ENCODE results near the gene ERC2.

Gene ERC2

DNA sequence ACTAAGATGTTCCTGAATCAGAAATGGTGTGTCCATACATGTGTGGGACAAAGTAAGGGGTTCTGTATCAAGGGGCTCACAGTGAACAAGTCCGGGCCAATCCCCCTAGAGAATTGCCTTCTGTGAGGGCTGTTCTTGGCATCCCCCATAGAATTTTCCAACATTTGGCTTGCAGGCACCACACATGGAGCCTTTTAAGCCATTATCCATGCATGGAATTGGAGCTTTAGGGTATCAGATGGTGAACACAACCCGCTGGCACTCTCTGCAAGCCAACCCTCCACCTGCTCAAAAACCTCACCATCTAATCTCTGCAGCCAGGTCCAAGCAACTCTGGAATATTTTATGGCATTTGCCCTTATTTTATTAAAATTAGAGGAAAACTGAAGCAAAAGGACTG lies 278.7 kb downstream of the ERC2 start:
- no peak for DNase-seq (ENCODE audit: low read depth, low spot score)

DNA sequence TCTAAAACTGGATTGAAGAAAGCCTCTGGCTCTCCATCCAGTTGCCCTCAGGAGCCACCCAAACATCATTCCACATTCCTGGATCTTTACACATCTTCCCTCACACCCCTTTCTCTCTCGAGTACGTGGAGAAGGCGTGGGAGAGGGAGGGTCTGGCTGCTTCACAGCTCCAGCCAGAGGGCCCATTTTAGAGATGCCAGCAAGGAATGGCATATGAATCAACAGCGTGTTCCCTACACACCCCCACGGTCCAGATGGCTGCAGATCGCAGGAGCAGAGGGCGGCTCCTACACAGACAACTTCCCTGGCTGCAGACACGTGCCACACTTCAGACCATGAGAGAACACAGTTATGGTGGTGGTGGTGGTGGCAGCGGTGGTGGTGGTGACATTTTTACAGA lies 280.1 kb downstream of the ERC2 start:
- no peak for DNase-seq (ENCODE audit: low read depth, low spot score)

GRCh38 chr3:56187051-56187450 lies 281.2 kb downstream of the ERC2 start:
- no peak for DNase-seq (ENCODE audit: low read depth, low spot score)

- DNase-seq (ENCODE audit: low read depth, low spot score), result no peak
Observed at GRCh38 chr3:56185827-56186226, 282.4 kb downstream of the ERC2 start.

- DNase-seq (ENCODE audit: low read depth, low spot score), result no peak
Observed at GRCh38 chr3:56183529-56183928, 284.7 kb downstream of the ERC2 start.

- DNase-seq (ENCODE audit: low read depth, low spot score), result no peak
Observed at GRCh38 chr3:56180433-56180832, 287.8 kb downstream of the ERC2 start.

- DNase-seq (ENCODE audit: low read depth, low spot score), result no peak
Observed at GRCh38 chr3:56173601-56174000, 294.7 kb downstream of the ERC2 start.

GRCh38 chr3:56164436-56164835 lies 303.8 kb downstream of the ERC2 start:
- DNase-seq (ENCODE audit: low read depth, low spot score), result no peak

GRCh38 chr3:56157693-56158362 lies 310.4 kb downstream of the ERC2 start:
- DNase-seq (ENCODE audit: low read depth, low spot score), result no peak

- DNase-seq (ENCODE audit: low read depth, low spot score), result no peak
Observed at GRCh38 chr3:56154297-56154696, 314.0 kb downstream of the ERC2 start.

DNA sequence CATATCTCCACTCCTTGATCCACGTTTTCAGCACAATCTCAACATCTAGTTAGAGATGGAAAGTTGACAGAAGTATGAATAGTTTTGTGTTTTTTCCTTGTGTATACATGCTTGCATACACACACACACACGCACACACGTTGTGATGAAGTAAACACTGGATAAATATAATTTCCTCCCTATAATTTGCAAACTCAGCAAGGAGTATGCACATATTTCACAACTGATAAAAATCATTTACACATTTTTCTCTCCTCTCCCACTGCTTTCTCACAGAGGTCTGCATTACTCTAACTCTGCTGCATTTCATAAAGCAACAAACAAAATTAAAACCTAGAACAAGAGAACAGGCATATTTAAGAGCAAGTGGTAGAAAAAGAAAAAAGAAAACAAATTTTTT lies 320.9 kb downstream of the ERC2 start:
- no peak for DNase-seq (ENCODE audit: low read depth, low spot score)

GRCh38 chr3:56145410-56145809 lies 322.9 kb downstream of the ERC2 start:
- DNase-seq (ENCODE audit: low read depth, low spot score), result no peak

DNA sequence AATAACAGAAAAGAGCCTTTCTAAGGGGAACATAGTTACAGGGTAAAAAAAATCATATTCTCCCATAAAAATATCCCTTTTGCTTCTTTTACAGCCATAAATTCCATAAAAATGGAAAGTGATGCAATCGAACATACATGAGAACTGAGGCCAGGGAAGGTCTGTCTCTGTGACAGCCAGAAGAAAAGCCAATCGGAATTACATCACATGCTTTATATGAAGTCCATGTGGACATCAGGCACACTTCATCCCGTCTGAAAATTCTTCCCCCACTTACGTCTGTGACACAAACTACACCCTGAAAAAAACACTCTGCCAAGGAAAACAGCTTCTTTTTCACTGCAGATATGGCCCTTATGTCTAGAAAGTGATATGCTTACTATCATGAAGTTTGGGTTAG lies 323.5 kb downstream of the ERC2 start:
- no peak for DNase-seq (ENCODE audit: low read depth, low spot score)

DNA sequence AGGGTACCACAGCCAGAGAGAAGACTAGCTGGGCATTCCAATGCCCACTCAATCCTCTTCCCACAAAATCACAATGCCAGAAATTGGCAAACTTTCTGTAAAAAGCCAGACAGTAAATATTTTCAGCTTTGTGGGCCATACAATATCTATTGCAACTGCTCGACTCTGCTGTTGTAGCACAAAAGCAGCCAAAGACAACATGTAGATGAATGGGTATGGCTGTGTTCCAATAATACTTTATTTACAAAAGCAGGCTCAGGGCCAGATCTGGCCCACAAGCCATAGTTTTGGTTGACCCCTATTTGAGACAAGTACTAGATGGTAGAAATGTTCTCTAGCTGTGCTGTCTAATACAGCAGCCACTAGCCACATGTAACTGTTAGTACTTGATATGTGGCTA lies 330.9 kb downstream of the ERC2 start:
- DNase-seq (ENCODE audit: low read depth, low spot score), result no peak

GRCh38 chr3:56136514-56136913 lies 331.8 kb downstream of the ERC2 start:
- DNase-seq (ENCODE audit: low read depth, low spot score), result no peak

- no peak for DNase-seq (ENCODE audit: low read depth, low spot score)
Observed at GRCh38 chr3:56135941-56136340, 332.3 kb downstream of the ERC2 start.

DNA sequence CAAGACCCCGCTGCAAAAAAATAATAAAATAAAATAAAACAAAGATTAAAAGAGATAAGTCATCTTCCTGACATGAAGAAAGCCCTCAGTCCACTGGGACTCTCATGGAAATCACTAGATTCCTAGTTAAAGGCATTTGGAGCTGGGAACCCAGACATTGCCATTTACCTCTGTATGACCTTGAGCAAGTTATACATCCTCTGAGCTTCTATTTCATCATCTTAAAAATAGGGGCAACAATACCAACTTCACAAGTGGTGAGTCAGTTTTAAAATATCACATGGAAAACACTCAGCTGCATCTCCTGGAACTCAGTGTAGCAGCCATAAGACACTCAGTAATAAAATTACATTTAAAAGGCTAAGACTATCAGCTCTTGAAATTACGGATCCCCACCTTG lies 334.8 kb downstream of the ERC2 start:
- DNase-seq (ENCODE audit: low read depth, low spot score), result no peak

DNA sequence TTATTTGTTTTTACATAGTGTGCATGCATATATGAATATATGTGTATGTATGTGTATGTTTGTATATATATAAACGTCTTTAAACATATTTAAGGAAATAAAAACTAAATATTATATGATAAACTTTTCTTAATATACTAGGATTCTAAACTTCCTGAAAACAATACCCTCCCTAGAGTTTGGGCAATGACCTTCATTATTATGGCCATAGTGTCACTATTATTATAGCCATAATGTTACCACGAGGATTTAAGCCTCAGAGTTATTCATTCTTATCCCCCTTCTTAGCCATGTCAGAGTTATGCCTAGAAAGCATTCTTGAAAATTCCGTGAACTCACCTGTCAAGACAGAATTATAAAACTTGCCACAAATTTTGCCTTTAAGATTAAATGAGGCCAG lies 335.5 kb downstream of the ERC2 start:
- no peak for DNase-seq (ENCODE audit: low read depth, low spot score)

DNA sequence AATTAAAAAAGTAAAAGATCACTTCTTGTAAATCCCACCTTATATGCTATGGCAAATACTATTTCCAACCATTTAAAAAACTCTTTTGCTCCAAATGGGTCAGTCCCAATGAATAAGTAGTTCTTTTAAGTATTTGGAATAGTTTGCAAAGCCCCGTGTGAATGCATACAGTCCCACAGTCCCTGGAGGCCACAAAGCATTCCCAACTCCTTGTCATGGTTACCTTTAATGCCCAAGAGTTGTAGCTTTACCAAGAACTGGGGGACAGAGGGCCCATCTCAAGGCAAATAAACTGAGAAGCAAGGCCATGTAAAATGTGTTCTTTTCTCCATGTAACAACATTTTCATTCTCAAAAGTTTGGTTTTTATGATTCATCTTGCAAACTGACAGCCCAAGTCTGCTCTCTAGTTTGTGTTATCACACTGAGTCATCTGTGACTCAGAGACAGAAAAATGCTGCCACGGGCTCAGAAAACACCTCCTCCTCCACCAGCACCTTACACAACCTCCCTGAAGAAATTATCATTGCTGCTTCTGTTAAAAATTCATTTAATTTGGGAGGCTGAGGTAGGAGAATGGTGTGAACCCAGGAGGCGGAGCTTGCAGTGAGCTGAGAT lies 336.2 kb downstream of the ERC2 start:
- no peak for DNase-seq (ENCODE audit: low read depth, low spot score)

DNA sequence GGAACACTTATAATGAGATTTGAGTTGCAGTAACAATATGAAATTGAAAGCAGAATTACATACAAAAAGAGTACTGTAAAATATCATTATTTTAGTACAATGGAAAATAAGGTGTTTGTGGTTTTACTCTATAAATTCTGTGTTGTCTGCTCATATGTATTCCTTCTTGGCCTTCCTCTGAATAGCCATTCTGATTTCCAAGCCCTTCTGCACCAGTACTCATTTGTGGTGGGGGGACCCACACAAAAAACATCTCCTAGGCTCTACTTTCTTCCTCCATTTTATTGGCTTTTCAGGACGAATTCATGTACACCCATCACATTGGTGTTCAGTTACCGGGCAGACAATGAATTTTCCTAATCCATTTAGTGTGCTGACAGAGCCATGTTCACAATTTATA lies 338.2 kb downstream of the ERC2 start:
- no peak for DNase-seq (ENCODE audit: low read depth, low spot score)

GRCh38 chr3:56126632-56127031 lies 341.6 kb downstream of the ERC2 start:
- DNase-seq (ENCODE audit: low read depth, low spot score), result no peak

GRCh38 chr3:56125358-56126005 lies 342.8 kb downstream of the ERC2 start:
- DNase-seq (ENCODE audit: low read depth, low spot score), result no peak

DNA sequence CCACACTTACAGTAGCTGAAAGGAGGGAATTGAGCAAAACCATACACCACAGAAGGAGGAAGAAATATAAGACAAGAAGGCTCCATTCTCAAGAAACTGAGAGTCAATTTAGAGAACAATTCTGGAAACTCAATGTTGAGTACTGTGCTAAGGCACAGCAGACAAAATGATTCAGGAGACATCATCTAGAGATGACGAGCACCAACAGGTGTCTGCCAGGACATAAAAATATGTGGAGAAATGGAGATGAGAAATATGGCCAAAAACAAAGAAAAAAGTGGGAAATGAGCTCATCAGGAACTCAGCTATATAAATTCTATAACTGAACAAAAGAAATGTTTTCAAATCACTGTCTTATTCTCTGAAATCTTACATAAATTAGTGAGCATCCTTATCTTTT lies 343.7 kb downstream of the ERC2 start:
- no peak for DNase-seq (ENCODE audit: low read depth, low spot score)
